HepG2 (cell line): ENCODE data around the gene NPBWR2. TPM values are rescaled to one million over a fixed set of nuclear protein-coding genes. Genes with fewer than 3 reads are reported as not detected.
A peak's percentile ranks its signal among the peaks of the same experiment; 100 is the strongest.

Source experiments
- BRCA1 ChIP-seq: sonication (generic); formaldehyde crosslinking; IDR thresholded peaks from 2 replicates; pipeline ENCODE4 v1.4.0; 2020; ENCODE audit warnings: missing genetic modification reagents
- FOSL1 ChIP-seq: sonication (generic); formaldehyde crosslinking; IDR thresholded peaks from 2 replicates; pipeline ENCODE4 v1.9.0; 2021; ENCODE audit warnings: missing genetic modification reagents, borderline replicate concordance
- FOXC1 ChIP-seq: sonication (generic); formaldehyde crosslinking; IDR thresholded peaks from 2 replicates; pipeline ENCODE4 v1.8.0; 2022; ENCODE audit warnings: mild to moderate bottlenecking, missing genetic modification reagents, borderline replicate concordance
- GATA4 ChIP-seq: sonication (generic); IDR thresholded peaks from 2 replicates; pipeline ENCODE4 v1.6.1; 2016; ENCODE audit warnings: antibody characterized with exemption, low read depth, borderline replicate concordance
- GLMP ChIP-seq: sonication (generic); formaldehyde crosslinking; IDR thresholded peaks from 2 replicates; pipeline ENCODE4 v1.9.0; 2021; ENCODE audit warnings: missing genetic modification reagents, mild to moderate bottlenecking, borderline replicate concordance
- HNF1A ChIP-seq, 2 experiments: sonication (generic) in 1 of 2; formaldehyde crosslinking in 1 of 2; IDR thresholded peaks; 2 replicates each; pipeline versions ENCODE4 v1.4.0 to v1.6.1; 2016 to 2020; ENCODE audit warnings: borderline replicate concordance in 1 of 2, low read depth in 1 of 2, mild to moderate bottlenecking in 1 of 2, missing genetic modification reagents in 1 of 2
- ISL2 ChIP-seq: sonication (generic); formaldehyde crosslinking; IDR thresholded peaks from 2 replicates; pipeline ENCODE4 v1.5.0; 2020; ENCODE audit warnings: missing genetic modification reagents
- MYC ChIP-seq: sonication (generic); formaldehyde crosslinking; IDR thresholded peaks from 2 replicates; pipeline ENCODE4 v1.9.0; 2021; ENCODE audit warnings: missing genetic modification reagents, borderline replicate concordance
- NCOA5 ChIP-seq: sonication (generic); formaldehyde crosslinking; IDR thresholded peaks from 2 replicates; pipeline ENCODE4 v1.4.0; 2020; ENCODE audit warnings: missing genetic modification reagents
- POLR2G ChIP-seq: fragments of 200-400 bp; formaldehyde crosslinking; IDR thresholded peaks from 2 replicates; pipeline ENCODE4 v1.6.1; 2018; ENCODE audit warnings: mild to moderate bottlenecking, low read depth, low read length, moderate library complexity
- PPARG ChIP-seq: conservative IDR thresholded peaks from 2 replicates; pipeline ENCODE4 v1.6.1; 2016; ENCODE audit warnings: missing biosample characterization, missing genetic modification reagents
- RNF2 ChIP-seq: fragments of 450-650 bp; conservative IDR thresholded peaks from 2 replicates; pipeline ENCODE4 v1.6.1; 2016; ENCODE audit warnings: low read depth
- ZFAT ChIP-seq: sonication (generic); formaldehyde crosslinking; conservative IDR thresholded peaks from 2 replicates; pipeline ENCODE4 v1.8.1; 2023; ENCODE audit warnings: missing genetic modification reagents, inconsistent platforms
- ZFP90 ChIP-seq: sonication (generic); formaldehyde crosslinking; IDR thresholded peaks from 2 replicates; pipeline ENCODE4 v1.8.0; 2022; ENCODE audit warnings: missing genetic modification reagents, mild to moderate bottlenecking, inconsistent platforms, borderline replicate concordance
- ZFX ChIP-seq: sonication (generic); formaldehyde crosslinking; IDR thresholded peaks from 2 replicates; pipeline ENCODE4 v1.4.0; 2020; ENCODE audit warnings: mild to moderate bottlenecking, low read depth, missing genetic modification reagents, moderate library complexity
- ZNF180 ChIP-seq: sonication (generic); formaldehyde crosslinking; IDR thresholded peaks from 2 replicates; pipeline ENCODE4 v1.4.0; 2020; ENCODE audit warnings: low read depth, missing genetic modification reagents, borderline replicate concordance
- ZUFSP ChIP-seq: sonication (generic); formaldehyde crosslinking; IDR thresholded peaks from 2 replicates; pipeline ENCODE4 v1.9.0; 2021; ENCODE audit warnings: missing genetic modification reagents, mild to moderate bottlenecking, borderline replicate concordance
- polyA plus RNA-seq, 8 experiments: library from polyadenylated mRNA; depleted of rRNA in 3 of 8; stranded (reverse) in 7 of 8; unstranded in 1 of 8; fragments of >200 nt; fragmentation: Illumina TruSeq in 4 of 8; extraction: Trizol in 4 of 8; gene quantifications; 2 replicates each; pipeline versions ENCODE4 v1.2.1 to v1.2.3, GENCODE V29; 2011 to 2016; ENCODE audit warnings: low read depth in 4 of 8, missing spikeins in 1 of 8, mixed read lengths in 1 of 8; ENCODE audit not compliant: insufficient read depth in 1 of 8
- total RNA-seq, 5 experiments: library from RNA; depleted of rRNA; stranded (reverse); fragments of >200 nt; fragmentation: Illumina TruSeq; extraction: Trizol; gene quantifications; 2 replicates each; pipeline ENCODE4 v1.2.3, GENCODE V29; 2016; ENCODE audit warnings: low read depth in 1 of 5

NPBWR2 gene
- total and polyA plus RNA-seq, 2 of the 13 experiments (the other 11 are each of a cell fraction or from before 2014, with no cell fraction given) = not detected

GRCh38 chr20:64083804-64084684 is 23.3 kb downstream of the NPBWR2 start, which contains the start of gene LKAAEAR1 (continued):
- TF ChIP-seq ZNF180 (CRISPR knock-in tag) (no peak), BRCA1 (CRISPR knock-in tag) (no peak), ISL2 (CRISPR knock-in tag) (no peak), GATA4 (no peak), GLMP (no peak), MYC (CRISPR knock-in tag) (peak; percentile 50; the same call in 1 of the 2 replicates), ZFP90 (CRISPR knock-in tag) (no peak; the same call in 1 of the 2 replicates), FOSL1 (no peak), NCOA5 (CRISPR knock-in tag) (no peak), POLR2G (no peak), ZFX (CRISPR knock-in tag) (peak; percentile 64), FOXC1 (CRISPR knock-in tag) (peak; percentile 86), HNF1A (IDR thresholded peaks at IDR 0.05; ENCODE audit: low read depth) (no peak), HNF1A (CRISPR knock-in tag; IDR thresholded peaks at IDR 0.05; ENCODE audit: borderline replicate concordance) (peak; percentile 47; the same call in 1 of the 2 replicates), RNF2 (0 out of 2 replicates have a peak, but pooled peaks have one; percentile 12), PPARG (CRISPR knock-in tag) (no peak), ZUFSP (no peak), ZFAT (CRISPR knock-in tag) (no peak)
